Prostate gland (tissue), 2 donors: ENCODE measurements around the gene LAMP2. TPM values are rescaled to one million over a fixed set of nuclear protein-coding genes. Genes with fewer than 3 reads are reported as not detected.

ENCODE experiments used
- DNase-seq: peaks from one replicate; pipeline ENCODE4 v3.0.0-alpha.2; 2019; ENCODE audit warnings: low spot score
- H3K27ac ChIP-seq, 2 donors: fragments of 200-600 bp; sonication (generic); 2 replicates each; pipeline ENCODE4 v1.5.1; 2017 to 2019
- H3K27me3 ChIP-seq: fragments of 200-600 bp; sonication (generic); replicated peaks from 2 replicates; pipeline ENCODE4 v1.5.1; 2019; ENCODE audit not compliant: insufficient read depth
- H3K36me3 ChIP-seq, 2 donors: fragments of 200-600 bp; sonication (generic); 1 replicate in 1 of 2; 2 replicates in 1 of 2; pipeline versions ENCODE4 v1.5.1 to v1.8.1; 2017 to 2019
- H3K4me1 ChIP-seq: fragments of 200-600 bp; sonication (generic); replicated peaks from 2 replicates; pipeline ENCODE4 v1.5.1; 2019
- H3K4me3 ChIP-seq, 2 donors: fragments of 200-600 bp; sonication (generic); 2 replicates each; pipeline ENCODE4 v1.5.1; 2017 to 2019
- H3K9me3 ChIP-seq: fragments of 200-600 bp; sonication (generic); 2 replicates; pipeline ENCODE4 v1.5.1; 2017
- POLR2A ChIP-seq: fragments of 450-650 bp; IDR thresholded peaks from one replicate; pipeline ENCODE4 v1.6.1; 2016; ENCODE audit warnings: antibody characterized with exemption, mild to moderate bottlenecking
- POLR2AphosphoS5 ChIP-seq: sonication (generic); formaldehyde crosslinking; IDR thresholded peaks from one replicate; pipeline ENCODE4 v1.6.1; 2017; ENCODE audit warnings: antibody characterized with exemption
- WGBS: methylation state at CpG from one replicate; pipeline ENCODE4 v1.1.5; 2018; 5-methylcytosine and 5-hydroxymethylcytosine counted together
- intact Hi-C: fragments of 100-400 bp; cut with DNase I; formaldehyde crosslinking; loops from one replicate; pipeline ENCODE4 v1.14.2; 2022
- small RNA-seq, 2 donors: library from RNA; depleted of rRNA; stranded (forward); fragments of <200 nt; gene quantifications; one replicate each; pipeline ENCODE3, GENCODE V24; 2016
- total RNA-seq, 2 donors: library from RNA; depleted of rRNA; stranded (reverse); fragments of >200 nt; gene quantifications; one replicate each; pipeline ENCODE4 v1.1.0, GENCODE V29; 2016
- TF ChIP-seq, protein P1 (sequence below), 4 experiments: fragments of 200-600 bp in 2 of 4; fragments of 450-650 bp in 2 of 4; sonication (generic) in 2 of 4; IDR thresholded peaks; 1 replicate in 3 of 4; 2 replicates in 1 of 4; pipeline ENCODE4 v1.5.1; 2016 to 2019; ENCODE audit warnings: antibody characterized with exemption in 4 of 4, mild to moderate bottlenecking in 2 of 4, moderate library complexity in 2 of 4

The LAMP2 gene
- total RNA-seq, 2 donors from 2014 or later: 156 to 269 TPM

DNA sequence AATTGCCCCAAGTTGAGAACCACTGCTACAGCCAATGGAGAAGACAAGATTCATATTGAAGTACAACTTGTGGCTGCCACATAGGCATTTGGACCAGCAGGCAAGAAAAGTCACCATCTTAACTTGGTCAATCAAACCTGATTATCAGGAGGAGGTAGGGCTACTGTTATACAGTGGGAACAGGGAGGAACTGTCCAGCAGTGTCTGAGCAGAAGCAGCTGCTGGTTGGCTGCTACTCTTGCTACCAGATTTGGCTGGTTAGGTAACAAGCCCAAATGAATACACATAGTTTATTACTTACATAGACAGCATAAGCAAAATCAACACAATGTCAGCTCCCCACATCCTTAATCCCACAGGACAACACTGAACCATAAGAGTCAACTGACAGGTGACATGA lies 67.8 kb downstream of the LAMP2 start:
- no peak for TF ChIP-seq POLR2A
- TF ChIP-seq, protein P1, sequence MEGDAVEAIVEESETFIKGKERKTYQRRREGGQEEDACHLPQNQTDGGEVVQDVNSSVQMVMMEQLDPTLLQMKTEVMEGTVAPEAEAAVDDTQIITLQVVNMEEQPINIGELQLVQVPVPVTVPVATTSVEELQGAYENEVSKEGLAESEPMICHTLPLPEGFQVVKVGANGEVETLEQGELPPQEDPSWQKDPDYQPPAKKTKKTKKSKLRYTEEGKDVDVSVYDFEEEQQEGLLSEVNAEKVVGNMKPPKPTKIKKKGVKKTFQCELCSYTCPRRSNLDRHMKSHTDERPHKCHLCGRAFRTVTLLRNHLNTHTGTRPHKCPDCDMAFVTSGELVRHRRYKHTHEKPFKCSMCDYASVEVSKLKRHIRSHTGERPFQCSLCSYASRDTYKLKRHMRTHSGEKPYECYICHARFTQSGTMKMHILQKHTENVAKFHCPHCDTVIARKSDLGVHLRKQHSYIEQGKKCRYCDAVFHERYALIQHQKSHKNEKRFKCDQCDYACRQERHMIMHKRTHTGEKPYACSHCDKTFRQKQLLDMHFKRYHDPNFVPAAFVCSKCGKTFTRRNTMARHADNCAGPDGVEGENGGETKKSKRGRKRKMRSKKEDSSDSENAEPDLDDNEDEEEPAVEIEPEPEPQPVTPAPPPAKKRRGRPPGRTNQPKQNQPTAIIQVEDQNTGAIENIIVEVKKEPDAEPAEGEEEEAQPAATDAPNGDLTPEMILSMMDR (IDR thresholded peaks at IDR 0.05): no peak
- TF ChIP-seq POLR2AphosphoS5: no peak
- no peaks in the 10 kb centered on the region for H3K4me1 ChIP-seq
- no peaks in the 10 kb centered on the region for H3K9me3 ChIP-seq
- intact Hi-C loops: no loop called here
- no peak for DNase-seq
- no peaks in the 10 kb centered on the region for H3K36me3 ChIP-seq
- H3K27ac ChIP-seq: no peak overlapping the region
- no peaks in the 10 kb centered on the region for H3K27me3 ChIP-seq
- H3K4me3 ChIP-seq: no peak overlapping the region

DNA sequence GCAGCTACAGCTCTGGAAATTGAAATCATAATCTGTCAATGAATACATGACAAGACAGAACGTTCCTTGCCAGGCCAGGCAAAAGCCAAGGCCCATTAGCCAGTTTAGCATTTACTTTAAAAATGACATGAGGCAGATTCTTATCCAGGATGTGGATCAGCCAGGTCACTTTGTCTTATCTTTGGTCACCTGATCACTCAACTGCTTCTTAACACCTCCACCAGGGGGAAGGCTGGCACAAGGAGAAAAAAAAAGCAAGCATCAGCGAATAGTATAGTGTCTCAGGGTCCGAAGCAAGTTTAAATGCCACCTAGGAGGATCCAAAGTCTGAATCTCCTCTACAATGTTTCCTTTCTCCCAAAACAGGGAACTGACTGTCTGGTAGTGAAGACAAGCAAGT lies 88.4 kb downstream of the LAMP2 start:
- DNase-seq: peak; percentile 4
- H3K4me3 ChIP-seq: no peak overlapping the region
- intact Hi-C loops: no loop called here
- H3K36me3 ChIP-seq: no peaks in the 10 kb centered on the region
- WGBS: 9% methylated on average over 3 of the region's 3 CpGs
- H3K27ac ChIP-seq: no peak overlapping the region
- no peaks in the 10 kb centered on the region for H3K4me1 ChIP-seq
- H3K27me3 ChIP-seq: no peaks in the 10 kb centered on the region
- H3K9me3 ChIP-seq: no peaks in the 10 kb centered on the region
- TF ChIP-seq, protein P1 (IDR thresholded peaks at IDR 0.05): peak in 3 of 4 experiments; percentile 25 to 38 (median 34)
- TF ChIP-seq POLR2A: no peak
- no peak for TF ChIP-seq POLR2AphosphoS5

DNA sequence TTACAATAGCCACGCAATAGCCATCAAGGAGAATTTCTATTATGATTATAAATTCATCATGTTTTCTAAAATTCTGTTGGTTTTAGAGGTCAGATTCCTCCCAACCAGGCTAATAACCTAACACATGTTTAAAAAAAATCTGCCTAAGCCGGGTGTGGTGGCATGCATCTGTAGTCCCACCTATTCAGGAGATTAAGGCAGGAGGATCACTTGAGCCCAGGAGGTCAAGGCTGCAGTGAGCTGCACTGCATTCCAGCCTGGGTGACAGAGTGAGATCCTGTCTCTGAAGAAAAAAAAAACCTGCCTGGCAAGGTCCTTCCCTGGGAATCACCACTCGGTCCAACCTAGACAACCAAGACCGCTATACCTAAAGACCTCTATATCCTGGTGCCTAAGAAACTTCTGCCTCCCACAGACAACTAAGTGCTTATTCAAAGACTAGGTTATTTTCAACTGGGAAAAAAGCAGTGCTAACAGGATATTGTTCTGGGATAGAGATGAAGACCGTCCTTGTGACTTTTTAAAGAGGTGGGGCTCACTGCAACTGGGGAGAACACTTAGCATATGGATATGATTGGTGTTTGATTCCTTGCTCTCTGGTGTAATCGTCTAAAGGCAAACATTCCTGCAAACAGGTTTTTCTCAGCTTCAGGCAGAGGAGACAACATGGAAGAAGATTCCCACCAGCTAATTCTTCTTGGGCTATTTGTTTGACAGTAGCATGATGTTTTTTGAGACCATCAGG lies 89.0 kb downstream of the LAMP2 start:
- intact Hi-C loops: loop anchor here (10.0 kb wide), 1 partner anchor 65 kb away; no protein-coding TSS in a partner anchor
- DNase-seq: no peak
- H3K4me3 ChIP-seq: no peak overlapping the region
- H3K27me3 ChIP-seq: no peaks in the 10 kb centered on the region
- 46% methylated on average over 6 of the region's 6 CpGs for WGBS
- no peak overlapping the region for H3K27ac ChIP-seq
- H3K4me1 ChIP-seq: no peaks in the 10 kb centered on the region
- H3K9me3 ChIP-seq: no peaks in the 10 kb centered on the region
- TF ChIP-seq POLR2AphosphoS5 (no peak), POLR2A (no peak)
- TF ChIP-seq, protein P1 (IDR thresholded peaks at IDR 0.05): no peak
- H3K36me3 ChIP-seq: no peaks in the 10 kb centered on the region

DNA sequence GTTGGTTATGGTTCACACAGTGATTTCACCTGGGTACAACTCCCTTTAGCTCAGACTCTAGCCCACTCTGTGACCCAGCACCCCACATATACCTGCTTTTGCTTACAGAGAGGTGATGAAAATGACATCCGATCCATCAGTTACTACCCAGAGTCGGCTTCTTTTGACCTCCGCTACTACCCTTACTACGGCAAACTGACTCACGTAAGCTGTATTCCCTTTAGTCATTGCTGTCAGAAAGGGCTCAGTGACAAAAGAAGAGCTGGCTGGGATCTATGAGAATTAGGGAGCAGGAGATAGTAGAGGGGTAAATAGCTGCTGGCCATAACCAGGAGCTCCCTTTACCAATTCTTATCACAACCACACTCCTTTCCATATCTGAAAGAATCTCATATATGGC lies 90.5 kb downstream of the LAMP2 start:
- H3K4me3 ChIP-seq: no peak overlapping the region
- intact Hi-C loops: loop anchor here (10.0 kb wide), 1 partner anchor 66 kb away; no protein-coding TSS in a partner anchor
- no peak overlapping the region for H3K27ac ChIP-seq
- no peaks in the 10 kb centered on the region for H3K4me1 ChIP-seq
- DNase-seq: no peak
- no peaks in the 10 kb centered on the region for H3K27me3 ChIP-seq
- 98% methylated on average over 5 of the region's 5 CpGs for WGBS
- H3K9me3 ChIP-seq: no peaks in the 10 kb centered on the region
- TF ChIP-seq POLR2A: no peak
- no peak for TF ChIP-seq POLR2AphosphoS5
- TF ChIP-seq, protein P1 (IDR thresholded peaks at IDR 0.05): no peak
- H3K36me3 ChIP-seq: no peaks in the 10 kb centered on the region

Small RNA genes within 50 kb of the gene (small RNA-seq; reads per million reads assigned to genes)
- gene RNU7-37P: 0 reads per million in 2 donors

Other genes starting within 250 kb of the LAMP2 start
- 10 to 100 TPM; 20.5 to 21.3 TPM for gene ZBTB33, start 218.5 kb downstream of the LAMP2 start, total RNA-seq
- gene TMEM255A, start 157.8 kb downstream of the LAMP2 start, total RNA-seq: under 1 TPM; 0.18 to 0.62 TPM
- gene ATP1B4, start 107.2 kb downstream of the LAMP2 start, total RNA-seq: under 1 TPM in 1 of 2 donors, not detected in 1; 0.50 TPM
- gene CUL4B, start 91.7 kb upstream of the LAMP2 start, total RNA-seq: 10 to 100 TPM; 30.5 to 92.3 TPM
- gene MCTS1, start 134.8 kb upstream of the LAMP2 start, total RNA-seq: 10 to 100 TPM; 17.5 to 23.6 TPM
- 10 to 100 TPM; 24.4 to 33.7 TPM for gene C1GALT1C1, start 160.8 kb upstream of the LAMP2 start, total RNA-seq